A549 (cell line): ENCODE data around the gene NUDT5. TPM values are rescaled to one million over a fixed set of nuclear protein-coding genes. Genes with fewer than 3 reads are reported as not detected.

ENCODE experiments used
- ATAC-seq, 2 experiments: fragments of 200-7000 bp in 1 of 2; fragments of >200 bp in 1 of 2; cut with Nextera tagmentation in 1 of 2; cut with Tn5 transposase in 1 of 2; 3 replicates each; pipeline versions ENCODE4 v1.8.0 to v1.9.1; 2018 to 2020; ENCODE audit warnings: mild to moderate bottlenecking in 1 of 2, moderate library complexity in 1 of 2
- CTCF ChIA-PET: fragments of 300-600 bp; sonication (Branson Sonifier 250); formaldehyde crosslinking; extraction: SDS; loops from one replicate; lab custom pipeline; 2021; ENCODE audit warnings: antibody characterized with exemption, inconsistent platforms; lab: Yijun Ruan, JAX
- POLR2A ChIA-PET: fragments of 350-600 bp; formaldehyde crosslinking; extraction: SDS; loops from one replicate; lab custom pipeline; 2021; ENCODE audit warnings: antibody characterized with exemption, inconsistent platforms; lab: Yijun Ruan, JAX
- DNase-seq, 2 experiments: peaks; one replicate each; pipeline versions ENCODE4 v3.0.0 to v3.0.0-alpha.2; 2011 to 2016; ENCODE audit warnings: low read depth in 1 of 2, low spot score in 1 of 2
- FAIRE-seq: peaks from 2 replicates; lab custom pipeline; 2011; peaks lifted over from hg19 to GRCh38; lab: Jason Lieb, UNC
- H3K27ac ChIP-seq, 2 experiments: fragments of >200 bp; sonication (Bioruptor Twin); formaldehyde crosslinking; 3 replicates each; pipeline ENCODE4 v1.5.1; 2016 to 2017
- H3K4me1 ChIP-seq: fragments of >200 bp; sonication (Bioruptor Twin); formaldehyde crosslinking; 3 replicates; pipeline ENCODE4 v1.6.1; 2016
- H3K4me2 ChIP-seq: fragments of >200 bp; sonication (Bioruptor Twin); formaldehyde crosslinking; 3 replicates; pipeline ENCODE4 v1.6.1; 2016
- H3K4me3 ChIP-seq: fragments of >200 bp; sonication (Bioruptor Twin); formaldehyde crosslinking; 3 replicates; pipeline ENCODE4 v1.5.1; 2016
- H3K9me3 ChIP-seq: fragments of >200 bp; sonication (Bioruptor Twin); formaldehyde crosslinking; 3 replicates; pipeline ENCODE4 v1.6.1; 2016
- BCL3 ChIP-seq: fragments of >200 bp; sonication (Bioruptor Twin); formaldehyde crosslinking; IDR thresholded peaks from 3 replicates; pipeline ENCODE4 v1.6.1; 2016
- CBX2 ChIP-seq: fragments of 200-600 bp; sonication (generic); IDR thresholded peaks from 2 replicates; pipeline ENCODE4 v1.6.1; 2016; ENCODE audit warnings: low read depth, mild to moderate bottlenecking, borderline replicate concordance
- CHD2 ChIP-seq: fragments of 150-350 bp; IDR thresholded peaks from 2 replicates; pipeline ENCODE4 v1.6.1; 2014; ENCODE audit warnings: low read length; ENCODE audit not compliant: partially characterized antibody
- EHF ChIP-seq: fragments of 250-450 bp; sonication (Bioruptor Pico); IDR thresholded peaks from 2 replicates; pipeline ENCODE4 v1.5.0; 2020; ENCODE audit warnings: mild to moderate bottlenecking
- EP300 ChIP-seq, 2 experiments: fragments of >200 bp; sonication (Bioruptor Twin); formaldehyde crosslinking; IDR thresholded peaks; 2 replicates in 1 of 2; 3 replicates in 1 of 2; pipeline ENCODE4 v1.6.1; 2016 to 2017
- FOSB ChIP-seq: fragments of 250-450 bp; sonication (Bioruptor Pico); IDR thresholded peaks from 2 replicates; pipeline ENCODE4 v1.5.0; 2020; ENCODE audit warnings: mild to moderate bottlenecking, moderate library complexity
- FOSL2 ChIP-seq, 2 experiments: fragments of 450-650 bp in 1 of 2; fragments of >200 bp in 1 of 2; sonication (Bioruptor Twin) in 1 of 2; formaldehyde crosslinking; IDR thresholded peaks; 2 replicates each; pipeline versions ENCODE4 v1.5.0 to v1.6.1; 2016 to 2020; ENCODE audit warnings: mild to moderate bottlenecking in 1 of 2, moderate library complexity in 1 of 2
- FOXS1 ChIP-seq: fragments of 250-450 bp; sonication (Bioruptor Pico); IDR thresholded peaks from 2 replicates; pipeline ENCODE4 v1.5.0; 2020; ENCODE audit warnings: mild to moderate bottlenecking, moderate library complexity
- HOXB13 ChIP-seq: fragments of 250-450 bp; sonication (Bioruptor Pico); IDR thresholded peaks from 2 replicates; pipeline ENCODE4 v1.5.0; 2020; ENCODE audit warnings: low read depth, mild to moderate bottlenecking, moderate library complexity
- JUN ChIP-seq, 2 experiments: fragments of >200 bp; sonication (Bioruptor Twin); formaldehyde crosslinking; IDR thresholded peaks; 2 replicates in 1 of 2; 3 replicates in 1 of 2; pipeline ENCODE4 v1.6.1; 2016 to 2017
- JUNB ChIP-seq: fragments of >200 bp; sonication (Bioruptor Twin); formaldehyde crosslinking; IDR thresholded peaks from 2 replicates; pipeline ENCODE4 v1.6.1; 2016
- KDM1A ChIP-seq: fragments of 200-600 bp; sonication (generic); IDR thresholded peaks from 2 replicates; pipeline ENCODE4 v1.6.1; 2016; ENCODE audit warnings: low read depth, mild to moderate bottlenecking
- KDM5A ChIP-seq: fragments of 200-600 bp; sonication (generic); IDR thresholded peaks from 2 replicates; pipeline ENCODE4 v1.6.1; 2016; ENCODE audit warnings: antibody characterized with exemption, mild to moderate bottlenecking
- NPAS2 ChIP-seq: fragments of 250-450 bp; sonication (Bioruptor Pico); IDR thresholded peaks from 2 replicates; pipeline ENCODE4 v1.8.0; 2022; ENCODE audit warnings: mild to moderate bottlenecking, moderate library complexity, borderline replicate concordance
- NR3C1 ChIP-seq: fragments of >200 bp; sonication (Bioruptor Twin); formaldehyde crosslinking; IDR thresholded peaks from 3 replicates; pipeline ENCODE4 v1.6.1; 2017
- PHF8 ChIP-seq: fragments of 200-600 bp; sonication (generic); IDR thresholded peaks from 2 replicates; pipeline ENCODE4 v1.6.1; 2016; ENCODE audit warnings: low read depth, mild to moderate bottlenecking, antibody characterized with exemption, moderate library complexity, borderline replicate concordance
- POLR2A ChIP-seq: IDR thresholded peaks from 2 replicates; pipeline ENCODE4 v1.6.1; 2012; ENCODE audit warnings: mild to moderate bottlenecking, low read length
- RAD21 ChIP-seq, 2 experiments: fragments of >200 bp in 1 of 2; sonication (Bioruptor Twin) in 1 of 2; formaldehyde crosslinking in 1 of 2; IDR thresholded peaks in 1 of 2; conservative IDR thresholded peaks in 1 of 2; 2 replicates in 1 of 2; 3 replicates in 1 of 2; pipeline ENCODE4 v1.6.1; 2012 to 2018; ENCODE audit warnings: inconsistent platforms in 1 of 2
- RARB ChIP-seq: fragments of 250-450 bp; sonication (Bioruptor Pico); IDR thresholded peaks from 2 replicates; pipeline ENCODE4 v1.8.0; 2021; ENCODE audit warnings: mild to moderate bottlenecking, moderate library complexity
- RCOR1 ChIP-seq: fragments of 150-350 bp; IDR thresholded peaks from 2 replicates; pipeline ENCODE4 v1.6.1; 2014; ENCODE audit warnings: antibody characterized with exemption, low read length, low read depth
- REST ChIP-seq: fragments of 200-600 bp; sonication (generic); IDR thresholded peaks from 2 replicates; pipeline ENCODE4 v1.6.1; 2016; ENCODE audit warnings: antibody characterized with exemption, mild to moderate bottlenecking, moderate library complexity
- RNF2 ChIP-seq: fragments of 200-600 bp; sonication (generic); IDR thresholded peaks from 2 replicates; pipeline ENCODE4 v1.6.1; 2016; ENCODE audit warnings: low read depth, mild to moderate bottlenecking, antibody characterized with exemption, moderate library complexity, borderline replicate concordance
- SMC3 ChIP-seq: fragments of >200 bp; sonication (Bioruptor Twin); formaldehyde crosslinking; IDR thresholded peaks from 3 replicates; pipeline ENCODE4 v1.6.1; 2018; ENCODE audit warnings: inconsistent platforms
- TP53 ChIP-seq: fragments of 250-450 bp; sonication (Bioruptor Pico); IDR thresholded peaks from 2 replicates; pipeline ENCODE4 v1.5.0; 2021; ENCODE audit warnings: mild to moderate bottlenecking, moderate library complexity
- ZC3H11A ChIP-seq: fragments of 450-650 bp; IDR thresholded peaks from 2 replicates; pipeline ENCODE4 v1.6.1; 2014; ENCODE audit warnings: antibody characterized with exemption, mild to moderate bottlenecking
- ZNF302 ChIP-seq: fragments of 250-450 bp; sonication (Bioruptor Pico); IDR thresholded peaks from 2 replicates; pipeline ENCODE4 v1.9.0; 2021; ENCODE audit warnings: inconsistent platforms, mild to moderate bottlenecking, moderate library complexity
- WGBS: methylation state at CpG from one replicate; pipeline ENCODE4 v1.1.6; 2017; ENCODE audit errors: missing lambda C conversion rate; 5-methylcytosine and 5-hydroxymethylcytosine counted together
- polyA plus RNA-seq, 4 experiments: library from polyadenylated mRNA; depleted of rRNA in 3 of 4; stranded (reverse); fragments of >200 nt; fragmentation: RNase III in 1 of 4; extraction: RNeasy Plus Mini Kit Qiagen cat#74134 plus additional on column Dnase treatment in 1 of 4; gene quantifications; 2 replicates in 3 of 4; 3 replicates in 1 of 4; pipeline ENCODE4 v1.2.3, GENCODE V29; 2011 to 2017
- TF ChIP-seq, protein P1 (sequence below): fragments of >200 bp; sonication (Bioruptor Twin); formaldehyde crosslinking; IDR thresholded peaks from 3 replicates; pipeline ENCODE4 v1.5.1; 2016
- TF ChIP-seq, protein P2 (sequence below): fragments of 450-650 bp; IDR thresholded peaks from 2 replicates; pipeline ENCODE4 v1.6.1; 2014; ENCODE audit warnings: antibody characterized with exemption
- TF ChIP-seq, protein P3 (sequence below): fragments of >200 bp; sonication (Bioruptor Twin); formaldehyde crosslinking; IDR thresholded peaks from 2 replicates; pipeline ENCODE4 v1.6.1; 2016

The NUDT5 gene
- polyA plus RNA-seq, 2 of the 4 experiments (the other 2 are of a cell fraction) = 146 to 190 TPM

DNA sequence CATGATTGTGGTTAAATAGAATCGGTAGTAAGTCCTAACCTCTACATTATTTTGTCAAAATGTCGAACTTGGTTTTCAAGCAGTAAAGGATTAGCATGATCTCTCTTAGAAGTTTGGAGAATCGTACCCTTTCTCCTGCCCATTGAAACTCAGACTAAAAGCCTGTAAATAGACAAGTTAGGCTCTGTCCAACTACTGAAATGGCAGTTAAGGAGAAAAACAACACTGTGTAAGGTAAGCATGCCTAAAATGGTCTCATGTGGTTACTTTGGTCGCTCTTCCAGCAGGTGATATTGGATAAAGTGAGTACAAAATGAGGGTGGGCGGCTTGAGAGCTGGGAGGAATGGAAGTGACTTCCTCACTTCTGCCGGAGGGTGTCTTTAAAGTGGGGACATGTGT lies 41.2 kb downstream of the NUDT5 start (continued):
- TF ChIP-seq BCL3 (no peak), FOXS1 (CRISPR knock-in tag) (no peak), SMC3 (no peak), ZNF302 (CRISPR knock-in tag) (no peak), EP300 (IDR thresholded peaks at IDR 0.05) (no peak)

DNA sequence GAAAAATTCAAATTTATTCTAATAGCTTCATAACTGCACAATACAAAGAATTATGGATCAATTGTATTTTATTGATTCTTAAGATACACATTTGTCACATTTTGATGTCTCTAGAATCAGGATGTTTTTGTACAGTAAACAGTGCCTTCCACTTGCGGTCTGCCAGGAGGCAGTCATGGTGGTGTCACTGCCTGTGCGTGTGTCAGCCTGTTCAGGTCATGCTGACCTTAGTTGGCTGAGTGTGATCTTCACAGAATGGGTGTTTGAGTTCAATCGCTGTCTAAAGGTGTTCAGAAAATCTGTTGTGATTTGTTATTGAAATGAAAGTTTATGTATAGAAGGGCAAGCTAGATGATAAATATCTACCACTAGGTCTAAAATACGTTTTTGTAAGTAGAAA lies 45.5 kb downstream of the NUDT5 start:
- Histone ChIP-seq H3K4me1 (no peaks in the 10 kb centered on the region), H3K4me2 (no peak overlapping the region), H3K4me3 (no peak overlapping the region), H3K9me3 (no peaks in the 10 kb centered on the region), H3K27ac (no peak overlapping the region)
- POLR2A ChIA-PET = no interaction called here
- no peak for ATAC-seq
- CTCF ChIA-PET = interaction anchor here (0.6 kb wide), 1 partner anchor 18 kb away, joined by 3 read pairs; no protein-coding TSS in a partner anchor
- no peak for TF ChIP-seq NPAS2 (CRISPR knock-in tag)
- TF ChIP-seq JUNB = no peak
- no peak for TF ChIP-seq CHD2
- TF ChIP-seq FOSL2 (IDR thresholded peaks at IDR 0.05) = no peak
- TF ChIP-seq FOSL2 (CRISPR knock-in tag; IDR thresholded peaks at IDR 0.05) = no peak
- no peak for TF ChIP-seq RAD21 (conservative IDR thresholded peaks at IDR 0.05 in 1 of 2, IDR thresholded peaks at IDR 0.05 in 1 of 2)
- no peak for TF ChIP-seq POLR2A
- no peak for TF ChIP-seq NR3C1
- TF ChIP-seq, protein P1, sequence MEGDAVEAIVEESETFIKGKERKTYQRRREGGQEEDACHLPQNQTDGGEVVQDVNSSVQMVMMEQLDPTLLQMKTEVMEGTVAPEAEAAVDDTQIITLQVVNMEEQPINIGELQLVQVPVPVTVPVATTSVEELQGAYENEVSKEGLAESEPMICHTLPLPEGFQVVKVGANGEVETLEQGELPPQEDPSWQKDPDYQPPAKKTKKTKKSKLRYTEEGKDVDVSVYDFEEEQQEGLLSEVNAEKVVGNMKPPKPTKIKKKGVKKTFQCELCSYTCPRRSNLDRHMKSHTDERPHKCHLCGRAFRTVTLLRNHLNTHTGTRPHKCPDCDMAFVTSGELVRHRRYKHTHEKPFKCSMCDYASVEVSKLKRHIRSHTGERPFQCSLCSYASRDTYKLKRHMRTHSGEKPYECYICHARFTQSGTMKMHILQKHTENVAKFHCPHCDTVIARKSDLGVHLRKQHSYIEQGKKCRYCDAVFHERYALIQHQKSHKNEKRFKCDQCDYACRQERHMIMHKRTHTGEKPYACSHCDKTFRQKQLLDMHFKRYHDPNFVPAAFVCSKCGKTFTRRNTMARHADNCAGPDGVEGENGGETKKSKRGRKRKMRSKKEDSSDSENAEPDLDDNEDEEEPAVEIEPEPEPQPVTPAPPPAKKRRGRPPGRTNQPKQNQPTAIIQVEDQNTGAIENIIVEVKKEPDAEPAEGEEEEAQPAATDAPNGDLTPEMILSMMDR = no peak
- no peak for TF ChIP-seq HOXB13
- TF ChIP-seq, all 56 proteins: peak for 0
- 62% methylated on average over 4 of the region's 4 CpGs for WGBS
- DNase-seq (no peak), FAIRE-seq (no peak)

DNA sequence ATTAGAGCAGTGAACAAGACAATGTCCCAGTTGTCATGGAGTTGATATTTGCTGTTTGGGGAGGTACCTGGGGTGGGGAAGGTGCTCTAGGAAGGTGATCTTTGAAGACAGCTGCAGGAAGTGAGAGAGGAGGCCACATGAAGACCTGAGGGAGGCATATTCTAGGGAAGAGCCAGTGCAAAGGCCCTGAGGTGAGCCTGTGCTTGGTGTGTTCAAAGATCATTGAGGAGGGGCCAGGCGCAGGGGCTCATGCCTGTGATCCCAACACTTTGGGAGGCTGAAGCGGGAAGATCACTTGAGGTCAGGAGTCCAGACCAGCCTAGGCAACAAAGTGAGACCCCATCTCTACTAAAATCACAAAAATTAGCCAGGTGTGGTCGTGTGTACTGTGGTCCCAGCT lies 51.2 kb downstream of the NUDT5 start:
- H3K27ac ChIP-seq = no peak overlapping the region
- TF ChIP-seq REST = no peak
- TF ChIP-seq, protein P2, sequence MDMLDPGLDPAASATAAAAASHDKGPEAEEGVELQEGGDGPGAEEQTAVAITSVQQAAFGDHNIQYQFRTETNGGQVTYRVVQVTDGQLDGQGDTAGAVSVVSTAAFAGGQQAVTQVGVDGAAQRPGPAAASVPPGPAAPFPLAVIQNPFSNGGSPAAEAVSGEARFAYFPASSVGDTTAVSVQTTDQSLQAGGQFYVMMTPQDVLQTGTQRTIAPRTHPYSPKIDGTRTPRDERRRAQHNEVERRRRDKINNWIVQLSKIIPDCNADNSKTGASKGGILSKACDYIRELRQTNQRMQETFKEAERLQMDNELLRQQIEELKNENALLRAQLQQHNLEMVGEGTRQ = no peak
- no peak for TF ChIP-seq EP300 (IDR thresholded peaks at IDR 0.05)
- no peak for TF ChIP-seq RCOR1
- no peak for TF ChIP-seq FOSB (CRISPR knock-in tag)
- TF ChIP-seq TP53 (CRISPR knock-in tag) = no peak
- no peak for TF ChIP-seq CBX2
- TF ChIP-seq JUNB = no peak
- no peak for TF ChIP-seq KDM1A
- no peak for TF ChIP-seq KDM5A
- TF ChIP-seq JUN (IDR thresholded peaks at IDR 0.05) = no peak
- no peak for TF ChIP-seq RARB (CRISPR knock-in tag)
- no peak for TF ChIP-seq PHF8
- no peak for TF ChIP-seq RAD21 (conservative IDR thresholded peaks at IDR 0.05 in 1 of 2, IDR thresholded peaks at IDR 0.05 in 1 of 2)
- TF ChIP-seq, protein P3, sequence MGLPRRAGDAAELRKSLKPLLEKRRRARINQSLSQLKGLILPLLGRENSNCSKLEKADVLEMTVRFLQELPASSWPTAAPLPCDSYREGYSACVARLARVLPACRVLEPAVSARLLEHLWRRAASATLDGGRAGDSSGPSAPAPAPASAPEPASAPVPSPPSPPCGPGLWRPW = no peak
- TF ChIP-seq NR3C1 = no peak
- TF ChIP-seq EHF = no peak
- TF ChIP-seq FOXS1 (CRISPR knock-in tag) = no peak
- no peak for TF ChIP-seq RNF2
- TF ChIP-seq ZC3H11A = no peak
- TF ChIP-seq, all 56 proteins: peak for 0
- H3K4me3 ChIP-seq = no peak overlapping the region
- no peaks in the 10 kb centered on the region for H3K4me1 ChIP-seq
- H3K9me3 ChIP-seq = no peaks in the 10 kb centered on the region
- ATAC-seq (no peak), FAIRE-seq (no peak), DNase-seq (no peak)
- WGBS = 91% methylated on average over 3 of the region's 3 CpGs
- H3K4me2 ChIP-seq = no peak overlapping the region
- POLR2A ChIA-PET = no interaction called here
- CTCF ChIA-PET = no interaction called here
